Measurements from ENCODE around the gene PGM2. TPM values are rescaled to one million over a fixed set of nuclear protein-coding genes. Genes with fewer than 3 reads are reported as not detected.
A peak's percentile ranks its signal among the peaks of the same experiment; 100 is the strongest.

PGM2 gene
- polyA plus RNA-seq, 1 experiment, result 17.0 TPM

GRCh38 chr4:37889849-37890800 lies 63.6 kb downstream of the PGM2 start:
- no peak for TF ChIP-seq CTCF (IDR thresholded peaks at IDR 0.05; ENCODE audit: insufficient read depth, low read depth, low read length)
- H3K36me3 ChIP-seq (ENCODE audit: control insufficient read depth, insufficient read depth, low read length), result no peaks in the 10 kb centered on the region
- peaks cover 31% of the 10 kb centered on the region for H3K27me3 ChIP-seq (ENCODE audit: control insufficient read depth, insufficient read depth, low read length)
- ChIA-PET CTCF (interaction anchor here (1.0 to 1.4 kb wide), 2 partner anchors 117 to 141 kb away, joined by 3 read pairs; no protein-coding TSS in a partner anchor), POLR2A (no interaction called here)
- H3K4me3 ChIP-seq (ENCODE audit: low read depth, low read length), result peak overlapping the region; percentile 63
- no peak for DNase-seq (ENCODE audit: low read depth)

GRCh38 chr4:37890801-37891259 lies 64.3 kb downstream of the PGM2 start, which contains the start of gene TBC1D1:
Gene TBC1D1 (plus strand): TSS chr4:37891084. CDS start chr4:37902096, 11,012 bp downstream.
- peak within 1 kb of the TSS; percentile 63 for H3K4me3 ChIP-seq (ENCODE audit: low read depth, low read length)
- ChIA-PET CTCF (interaction anchor here (0.8 to 1.4 kb wide), 3 partner anchors 116 to 144 kb away, joined by 3 read pairs; no protein-coding TSS in a partner anchor), POLR2A (no interaction called here)
- peaks cover 30% of the 10 kb centered on the region for H3K27me3 ChIP-seq (ENCODE audit: control insufficient read depth, insufficient read depth, low read length)
- no peak for DNase-seq (ENCODE audit: low read depth)
- TF ChIP-seq CTCF (IDR thresholded peaks at IDR 0.05; ENCODE audit: insufficient read depth, low read depth, low read length), result no peak
- H3K36me3 ChIP-seq (ENCODE audit: control insufficient read depth, insufficient read depth, low read length), result no peaks in the 10 kb centered on the region

GRCh38 chr4:37891260-37892159 lies 65.0 kb downstream of the PGM2 start:
- ChIA-PET POLR2A (no interaction called here), CTCF (interaction anchor here (0.8 to 1.4 kb wide), 3 partner anchors 116 to 144 kb away, joined by 3 read pairs; no protein-coding TSS in a partner anchor)
- TF ChIP-seq CTCF (IDR thresholded peaks at IDR 0.05; ENCODE audit: insufficient read depth, low read depth, low read length), result no peak
- DNase-seq (ENCODE audit: low read depth), result no peak
- H3K27me3 ChIP-seq (ENCODE audit: control insufficient read depth, insufficient read depth, low read length), result peaks cover 30% of the 10 kb centered on the region
- H3K4me3 ChIP-seq (ENCODE audit: low read depth, low read length), result peak overlapping the region; percentile 63
- H3K36me3 ChIP-seq (ENCODE audit: control insufficient read depth, insufficient read depth, low read length), result no peaks in the 10 kb centered on the region

- Histone ChIP-seq H3K4me3 (ENCODE audit: low read depth, low read length) (no peak overlapping the region), H3K27me3 (ENCODE audit: control insufficient read depth, insufficient read depth, low read length) (peaks cover 25% of the 10 kb centered on the region), H3K36me3 (ENCODE audit: control insufficient read depth, insufficient read depth, low read length) (no peaks in the 10 kb centered on the region)
- CTCF ChIA-PET, result no interaction called here
- POLR2A ChIA-PET, result no interaction called here
- no peak for DNase-seq (ENCODE audit: low read depth)
- TF ChIP-seq CTCF (IDR thresholded peaks at IDR 0.05; ENCODE audit: insufficient read depth, low read depth, low read length), result no peak
Measured at GRCh38 chr4:37892641-37893040, 66.2 kb downstream of the PGM2 start.
